ENCODE measurements around the gene SPEN. TPM values are rescaled to one million over a fixed set of nuclear protein-coding genes. Genes with fewer than 3 reads are reported as not detected.
"Not testable (repeated sequence)": the region's sequence is repeated elsewhere in the genome, so short reads cannot be mapped to it uniquely, and the experiment has no call there.

SPEN gene
- polyA plus RNA-seq, 1 of the 3 experiments (the other 2 are of a cell fraction), result 6.1 TPM

- H3K9ac ChIP-seq, result no peak overlapping the region
- H3K9me2 ChIP-seq, result no peaks in the 10 kb centered on the region
- DNase-seq, result no peak
- no peak overlapping the region for H2AFZ ChIP-seq (ENCODE audit: low read depth)
- peaks cover 0 to 18% of the 10 kb centered on the region in 2 experiments; a peak in 1 of 4 replicates for H3K4me1 ChIP-seq (ENCODE audit: control insufficient read depth in 1 of 2, insufficient read depth in 2 of 2, low read depth in 1 of 2, low read length in 1 of 2)
- 0 out of 2 replicates have a peak, but pooled peaks cover 7% of the 10 kb centered on the region for H4K20me1 ChIP-seq (ENCODE audit: insufficient read depth)
- H3K79me2 ChIP-seq (ENCODE audit: insufficient read depth), result peaks cover 100% of the 10 kb centered on the region
- ChIA-PET POLR2A (no interaction called here), CTCF (interaction anchor here (0.8 kb wide), 1 partner anchor 80 kb away, joined by 3 read pairs; no protein-coding TSS in a partner anchor)
- peaks cover 0 to 11% of the 10 kb centered on the region in 2 experiments for H3K36me3 ChIP-seq (replicated peaks in 1 of 2; ENCODE audit: control insufficient read depth in 1 of 2, insufficient read depth in 2 of 2, low read length in 1 of 2)
- no peaks in the 10 kb centered on the region for H3K27me3 ChIP-seq (ENCODE audit: insufficient read depth)
- H3K4me2 ChIP-seq, result no peak overlapping the region
- no peak overlapping the region for H3K27ac ChIP-seq (ENCODE audit: low read depth in 2 of 2, low read length in 1 of 2)
- H3K9me3 ChIP-seq, result no peaks in the 10 kb centered on the region
- H3F3A ChIP-seq (replicated peaks; ENCODE audit: insufficient read depth), result peaks cover 24% of the 10 kb centered on the region
- no peak overlapping the region for H3K4me3 ChIP-seq (ENCODE audit: low read depth in 2 of 2, low read length in 1 of 2)
- TF ChIP-seq RCOR1 (IDR thresholded peaks at IDR 0.05; ENCODE audit: low read length) (no peak), MXI1 (IDR thresholded peaks at IDR 0.05; ENCODE audit: low read depth, low read length) (no peak), FOSL2 (IDR thresholded peaks at IDR 0.05; ENCODE audit: borderline replicate concordance, low read depth) (no peak), IRF3 (IDR thresholded peaks at IDR 0.05; ENCODE audit: low read depth, low read length) (no peak), EZH2phosphoT487 (IDR thresholded peaks at IDR 0.05; ENCODE audit: borderline replicate concordance, low read depth) (no peak), JUND (IDR thresholded peaks at IDR 0.05) (no peak), TEAD4 (IDR thresholded peaks at IDR 0.05; ENCODE audit: borderline replicate concordance, insufficient read depth) (no peak), EP300 (IDR thresholded peaks at IDR 0.05; ENCODE audit: borderline replicate concordance in 1 of 2, low read depth in 1 of 2, low read length in 1 of 2) (no peak), GABPA (IDR thresholded peaks at IDR 0.05; ENCODE audit: low read depth) (no peak)
Observed at GRCh38 chr1:15895233-15895632, 47.7 kb downstream of the SPEN start.

GRCh38 chr1:15896841-15897610 is 49.5 kb downstream of the SPEN start:
- H4K20me1 ChIP-seq (ENCODE audit: insufficient read depth); H3K4me3 ChIP-seq (ENCODE audit: low read depth in 2 of 2, low read length in 1 of 2); H3K9ac ChIP-seq; H3K9me2 ChIP-seq; POLR2A ChIA-PET; H3K27me3 ChIP-seq (ENCODE audit: insufficient read depth); H2AFZ ChIP-seq (ENCODE audit: low read depth); H3K4me2 ChIP-seq; H3K27ac ChIP-seq (ENCODE audit: low read depth in 2 of 2, low read length in 1 of 2); DNase-seq; H3K9me3 ChIP-seq: not testable (repeated sequence)
- H3K79me2 ChIP-seq (ENCODE audit: insufficient read depth), result peaks cover 100% of the 10 kb centered on the region
- H3F3A ChIP-seq (replicated peaks; ENCODE audit: insufficient read depth), result peaks cover 22% of the 10 kb centered on the region
- CTCF ChIA-PET, result interaction anchor here (1.2 kb wide), 1 partner anchor 10 kb away, joined by 3 read pairs; no protein-coding TSS in a partner anchor
- 96% methylated on average over 20 of the region's 20 CpGs for WGBS (ENCODE audit: low lambda C conversion rate)
- peaks cover 0 to 13% of the 10 kb centered on the region in 2 experiments for H3K36me3 ChIP-seq (replicated peaks in 1 of 2; ENCODE audit: control insufficient read depth in 1 of 2, insufficient read depth in 2 of 2, low read length in 1 of 2)
- peaks cover 0 to 18% of the 10 kb centered on the region in 2 experiments; a peak in 1 of 4 replicates for H3K4me1 ChIP-seq (ENCODE audit: control insufficient read depth in 1 of 2, insufficient read depth in 2 of 2, low read depth in 1 of 2, low read length in 1 of 2)

GRCh38 chr1:15899266-15899665 is 51.8 kb downstream of the SPEN start:
- peaks cover 0 to 17% of the 10 kb centered on the region in 2 experiments; a peak in 1 of 4 replicates for H3K4me1 ChIP-seq (ENCODE audit: control insufficient read depth in 1 of 2, insufficient read depth in 2 of 2, low read depth in 1 of 2, low read length in 1 of 2)
- H3F3A ChIP-seq (replicated peaks; ENCODE audit: insufficient read depth), result peaks cover 28% of the 10 kb centered on the region
- POLR2A ChIA-PET, result no interaction called here
- no peak overlapping the region for H3K27ac ChIP-seq (ENCODE audit: low read depth in 2 of 2, low read length in 1 of 2)
- no peak overlapping the region for H3K9ac ChIP-seq
- H3K27me3 ChIP-seq (ENCODE audit: insufficient read depth), result no peaks in the 10 kb centered on the region
- H4K20me1 ChIP-seq (ENCODE audit: insufficient read depth), result 0 out of 2 replicates have a peak, but pooled peaks cover 7% of the 10 kb centered on the region
- DNase-seq, result no peak
- H3K79me2 ChIP-seq (ENCODE audit: insufficient read depth), result peaks cover 100% of the 10 kb centered on the region
- peaks cover 0 to 13% of the 10 kb centered on the region in 2 experiments for H3K36me3 ChIP-seq (replicated peaks in 1 of 2; ENCODE audit: control insufficient read depth in 1 of 2, insufficient read depth in 2 of 2, low read length in 1 of 2)
- no peak overlapping the region for H3K4me3 ChIP-seq (ENCODE audit: low read depth in 2 of 2, low read length in 1 of 2)
- TF ChIP-seq RAD21 (IDR thresholded peaks at IDR 0.05; ENCODE audit: low read length), result no peak
- TF ChIP-seq USF1 (IDR thresholded peaks at IDR 0.05; ENCODE audit: borderline replicate concordance, low read depth), result no peak
- TF ChIP-seq NRF1 (IDR thresholded peaks at IDR 0.05; ENCODE audit: low read depth, low read length), result no peak
- TF ChIP-seq MEF2A (IDR thresholded peaks at IDR 0.05; ENCODE audit: borderline replicate concordance, low read depth), result no peak
- no peaks in the 10 kb centered on the region for H3K9me3 ChIP-seq
- no peaks in the 10 kb centered on the region for H3K9me2 ChIP-seq
- CTCF ChIA-PET, result no interaction called here
- H2AFZ ChIP-seq (ENCODE audit: low read depth), result no peak overlapping the region
- no peak overlapping the region for H3K4me2 ChIP-seq
- 95% methylated on average over 9 of the region's 9 CpGs for WGBS (ENCODE audit: low lambda C conversion rate)
